OCI-LY7 (cell line): ENCODE data around the gene PFKL. TPM values are rescaled to one million over a fixed set of nuclear protein-coding genes. Genes with fewer than 3 reads are reported as not detected.

Source experiments
- BruUV-seq: library from RNA; stranded (reverse); fragments of 400-500 nt; replicated peaks from 2 replicates; lab custom pipeline; 2021; lab: Mats Ljungman, UMichigan
- CTCF ChIA-PET: fragments of 300-600 bp; sonication (Branson Sonifier 250); formaldehyde crosslinking; loops from one replicate; lab custom pipeline; 2022; ENCODE audit warnings: antibody characterized with exemption; ENCODE audit not compliant: unreplicated experiment; lab: Charles Lee
- POLR2A ChIA-PET: fragments of 300-600 bp; sonication (Branson Sonifier 250); formaldehyde crosslinking; loops from one replicate; lab custom pipeline; 2022; ENCODE audit warnings: antibody characterized with exemption; lab: Charles Lee
- DNase-seq: peaks from one replicate; pipeline ENCODE4 v3.0.0-alpha.2; 2015; ENCODE audit warnings: low spot score
- H2AFZ ChIP-seq: fragments of 200-600 bp; sonication (generic), shearing (Covaris generic); 2 replicates; pipeline ENCODE4 v1.6.1; 2014; ENCODE audit warnings: mild to moderate bottlenecking, antibody characterized with exemption, low read length, moderate library complexity
- H3K27ac ChIP-seq: fragments of 200-600 bp; sonication (generic); 2 replicates; pipeline ENCODE4 v1.5.1; 2014; ENCODE audit warnings: mixed run types, low read depth, mild to moderate bottlenecking, moderate library complexity, low read length, inconsistent platforms; ENCODE audit not compliant: poor library complexity, severe bottlenecking
- H3K36me3 ChIP-seq: fragments of 200-600 bp; sonication (generic); 2 replicates; pipeline ENCODE4 v1.6.1; 2014; ENCODE audit warnings: mild to moderate bottlenecking, antibody characterized with exemption, low read length, moderate library complexity, mixed read lengths; ENCODE audit not compliant: insufficient read depth
- H3K4me1 ChIP-seq: fragments of 200-600 bp; sonication (generic); 2 replicates; pipeline ENCODE4 v1.5.1; 2014; ENCODE audit warnings: mild to moderate bottlenecking, low read length; ENCODE audit not compliant: insufficient read depth, poor library complexity, severe bottlenecking
- H3K4me2 ChIP-seq: fragments of 200-600 bp; sonication (generic); 2 replicates; pipeline ENCODE4 v1.6.1; 2014; ENCODE audit warnings: mild to moderate bottlenecking, low read length
- H3K4me3 ChIP-seq: fragments of 200-600 bp; sonication (generic); 2 replicates; pipeline ENCODE4 v1.5.1; 2014; ENCODE audit warnings: mild to moderate bottlenecking, low read depth, low read length; ENCODE audit not compliant: poor library complexity, severe bottlenecking
- H3K79me2 ChIP-seq: fragments of 200-600 bp; sonication (generic); 2 replicates; pipeline ENCODE4 v1.6.1; 2016; ENCODE audit warnings: low read depth, mild to moderate bottlenecking, low read length, moderate library complexity, mixed read lengths; ENCODE audit not compliant: insufficient read depth
- H3K9me2 ChIP-seq: fragments of 200-600 bp; sonication (generic); 2 replicates; pipeline ENCODE4 v1.6.1; 2016; ENCODE audit warnings: mild to moderate bottlenecking, low read length, mixed read lengths; ENCODE audit not compliant: insufficient read depth
- H3K9me3 ChIP-seq: fragments of 200-600 bp; sonication (generic); 2 replicates; pipeline ENCODE4 v1.6.1; 2014; ENCODE audit warnings: mild to moderate bottlenecking, mixed run types, low read length, mixed read lengths
- H4K20me1 ChIP-seq: fragments of 200-600 bp; sonication (generic); 2 replicates; pipeline ENCODE4 v1.6.1; 2014; ENCODE audit warnings: mild to moderate bottlenecking, antibody characterized with exemption, low read length, moderate library complexity, mixed read lengths; ENCODE audit not compliant: insufficient read depth
- CTCF ChIP-seq: fragments of 200-600 bp; sonication (generic); conservative IDR thresholded peaks from 2 replicates; pipeline ENCODE4 v1.5.1; 2014; ENCODE audit warnings: mild to moderate bottlenecking, antibody characterized with exemption, low read length, moderate library complexity, mixed read lengths
- EZH2phosphoT487 ChIP-seq: fragments of 200-600 bp; sonication (generic); IDR thresholded peaks from 2 replicates; pipeline ENCODE4 v1.6.1; 2018; ENCODE audit warnings: low read depth, borderline replicate concordance, mild to moderate bottlenecking, mixed run types, antibody characterized with exemption, low read length, moderate library complexity, mixed read lengths
- intact Hi-C: fragments of 100-400 bp; cut with micrococcal nuclease; formaldehyde crosslinking; loops from one replicate; pipeline ENCODE4 v1.10.0; 2022; ENCODE audit not compliant: unreplicated experiment
- total RNA-seq, 2 experiments: library from RNA; depleted of rRNA in 1 of 2; stranded (reverse); fragments of >200 nt in 1 of 2; shearing (Covaris generic) in 1 of 2; gene quantifications; 2 replicates each; pipeline ENCODE4 v1.2.3, GENCODE V29; 2014 to 2022

PFKL gene
- total RNA-seq, 2 experiments from 2014 or later = 102 to 128 TPM

- H3K9me3 ChIP-seq = no peaks in the 10 kb centered on the region
- no peaks in the 10 kb centered on the region for H3K79me2 ChIP-seq
- no peak overlapping the region for H3K4me2 ChIP-seq
- peaks cover 32% of the 10 kb centered on the region; the same call in 1 of the 2 replicates for H3K36me3 ChIP-seq
- H3K4me3 ChIP-seq = no peak overlapping the region
- intact Hi-C loops = no loop called here
- no peak overlapping the region for H3K27ac ChIP-seq
- no peak for DNase-seq
- no peaks in the 10 kb centered on the region for H3K4me1 ChIP-seq
- TF ChIP-seq CTCF (no peak), EZH2phosphoT487 (no peak)
- H2AFZ ChIP-seq = no peak overlapping the region
- no peaks in the 10 kb centered on the region for H4K20me1 ChIP-seq
- no TSS peak for BruUV-seq
- ChIA-PET POLR2A (no interaction called here), CTCF (no interaction called here)
- H3K9me2 ChIP-seq = no peaks in the 10 kb centered on the region
Observed at GRCh38 chr21:44317871-44318270, 18.0 kb downstream of the PFKL start.

GRCh38 chr21:44318489-44319285 is 18.8 kb downstream of the PFKL start:
- H3K9me2 ChIP-seq = no peaks in the 10 kb centered on the region
- ChIA-PET POLR2A (no interaction called here), CTCF (no interaction called here)
- H3K36me3 ChIP-seq = peaks cover 34% of the 10 kb centered on the region; the same call in 1 of the 2 replicates
- H3K9me3 ChIP-seq = no peaks in the 10 kb centered on the region
- intact Hi-C loops = no loop called here
- H4K20me1 ChIP-seq = no peaks in the 10 kb centered on the region
- no peaks in the 10 kb centered on the region for H3K4me1 ChIP-seq
- DNase-seq = no peak
- H2AFZ ChIP-seq = no peak overlapping the region
- no TSS peak for BruUV-seq
- no peak overlapping the region for H3K27ac ChIP-seq
- no peak overlapping the region for H3K4me2 ChIP-seq
- H3K79me2 ChIP-seq = no peaks in the 10 kb centered on the region
- H3K4me3 ChIP-seq = no peak overlapping the region
- TF ChIP-seq EZH2phosphoT487 (no peak), CTCF (no peak)

GRCh38 chr21:44319407-44320065 is 19.7 kb downstream of the PFKL start:
- POLR2A ChIA-PET = no interaction called here

More at GRCh38 chr21:44319407-44320065, 19.7 kb downstream of the PFKL start:
- BruUV-seq = no TSS peak
- Histone ChIP-seq H3K27ac (no peak overlapping the region), H3K4me1 (no peaks in the 10 kb centered on the region), H2AFZ (no peak overlapping the region), H3K4me3 (no peak overlapping the region), H3K79me2 (no peaks in the 10 kb centered on the region), H3K9me2 (no peaks in the 10 kb centered on the region), H3K4me2 (no peak overlapping the region), H3K36me3 (peaks cover 41% of the 10 kb centered on the region; the same call in 1 of the 2 replicates), H3K9me3 (no peaks in the 10 kb centered on the region), H4K20me1 (no peaks in the 10 kb centered on the region)
- no peak for DNase-seq
- CTCF ChIA-PET = no interaction called here
- TF ChIP-seq EZH2phosphoT487 = no peak
- no peak for TF ChIP-seq CTCF
- intact Hi-C loops = no loop called here
